Occipital lobe (tissue), 2 donors: ENCODE data around the gene FAM118A. TPM values are rescaled to one million over a fixed set of nuclear protein-coding genes. Genes with fewer than 3 reads are reported as not detected.
A peak's percentile ranks its signal among the peaks of the same experiment; 100 is the strongest.
"Not testable (repeated sequence)": the region's sequence is repeated elsewhere in the genome, so short reads cannot be mapped to it uniquely, and the experiment has no call there.

Source experiments
- DNase-seq: peaks from one replicate; lab custom pipeline; 2025; lab: John Stamatoyannopoulos, UW
- total RNA-seq: library from RNA; depleted of rRNA; stranded (reverse); fragments of >200 nt; gene quantifications from one replicate; pipeline ENCODE4 v1.2.3, GENCODE V29; 2014

FAM118A gene
- total RNA-seq: 6.2 TPM

DNA sequence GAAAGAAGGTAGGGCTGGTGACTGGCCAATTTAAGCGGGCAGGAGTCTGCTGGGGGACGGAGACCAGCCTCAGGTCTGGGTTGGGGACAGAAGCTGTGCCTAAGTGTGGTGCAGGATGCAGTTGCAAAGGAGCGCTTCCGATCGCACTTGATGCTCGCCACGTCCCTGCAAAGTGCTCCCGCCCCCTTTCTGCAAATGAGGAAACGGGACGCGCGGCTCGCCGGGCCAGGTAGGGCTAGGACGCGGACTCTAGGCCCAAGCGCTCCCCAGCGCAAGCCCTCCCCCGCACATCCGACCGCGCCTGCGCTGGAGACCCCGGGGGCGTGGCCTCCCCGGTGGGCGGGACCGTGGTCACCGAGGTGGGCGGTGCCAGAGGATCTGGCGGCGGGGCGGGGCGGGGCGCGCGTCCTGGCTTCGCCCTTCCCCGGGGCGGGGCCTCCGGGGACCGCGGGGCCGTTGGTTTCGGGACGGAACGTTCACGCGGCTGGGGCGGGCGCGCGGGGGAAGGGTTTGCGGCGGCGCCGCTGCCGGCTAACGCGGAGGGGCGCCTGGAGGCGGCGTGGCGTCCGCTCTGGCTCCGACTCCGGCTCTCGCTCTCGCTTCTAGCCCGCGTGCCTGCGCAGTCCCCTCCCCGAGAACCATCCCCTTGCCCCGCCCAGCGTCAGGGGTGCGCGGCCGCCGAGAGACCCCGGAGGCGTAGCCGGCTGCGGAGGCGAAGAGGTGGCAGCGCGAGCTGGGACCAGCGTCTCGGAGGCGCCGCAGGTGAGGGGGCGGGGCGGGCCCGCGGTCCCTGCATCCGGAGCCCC lies at the start of gene FAM118A:
Gene FAM118A, plus strand, starts transcription at position 513 of the 806 bp plus-strand sequence. CDS start 12,446 bp downstream, outside the sequence.
- peak; percentile 96 for DNase-seq

DNA sequence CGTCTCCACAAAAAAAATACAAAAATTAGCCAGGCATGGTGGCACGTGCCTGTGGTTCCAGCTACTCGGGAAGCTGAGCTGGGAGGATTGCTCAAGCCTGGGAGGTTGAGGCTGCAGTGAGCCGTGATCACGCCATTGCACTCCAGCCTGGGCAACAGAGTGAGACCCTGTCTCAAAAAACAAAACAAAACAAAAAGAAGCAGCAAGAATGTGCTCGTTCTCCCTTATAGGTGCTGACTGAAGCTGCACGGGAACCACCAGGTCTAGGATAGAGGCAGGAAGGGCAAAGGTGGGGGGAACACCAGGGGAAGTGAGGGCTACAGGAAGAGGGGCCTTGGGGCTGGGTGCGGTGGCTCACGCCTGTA lies 49.4 kb upstream of the FAM118A start:
- not testable (repeated sequence) for DNase-seq

DNA sequence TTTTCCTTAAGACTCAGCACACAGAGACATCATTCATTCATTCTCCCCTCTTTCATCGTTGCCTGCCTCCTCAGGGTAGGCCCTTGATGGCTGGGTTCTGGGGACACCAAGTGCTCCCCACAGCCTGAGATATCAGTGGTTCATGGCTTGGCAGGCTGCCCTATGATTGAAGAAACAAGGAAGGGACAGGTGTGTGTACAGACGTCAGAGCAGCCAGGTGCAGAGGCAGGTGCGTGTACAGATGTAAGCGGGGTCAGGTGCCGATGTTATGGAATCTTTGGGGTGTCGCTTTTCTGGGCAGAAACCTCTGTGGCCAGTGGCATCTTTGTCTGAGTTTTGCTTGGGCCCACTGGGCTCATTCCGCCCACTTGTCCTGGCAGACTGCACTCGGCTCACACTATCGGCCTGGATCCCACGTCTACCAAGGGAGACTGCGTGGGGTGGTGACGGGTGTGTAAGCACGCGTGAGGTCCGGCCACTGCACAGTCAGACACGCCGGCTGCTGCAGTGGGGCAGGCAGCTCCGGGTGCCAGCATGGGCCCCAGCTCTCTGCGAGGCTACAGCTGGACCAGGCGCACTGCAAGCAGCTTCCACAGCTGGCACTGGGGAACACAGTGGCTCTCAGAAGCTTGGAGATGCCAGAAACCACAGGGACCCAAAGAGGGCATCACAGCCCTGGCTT lies 48.2 kb upstream of the FAM118A start:
- DNase-seq: no peak

DNA sequence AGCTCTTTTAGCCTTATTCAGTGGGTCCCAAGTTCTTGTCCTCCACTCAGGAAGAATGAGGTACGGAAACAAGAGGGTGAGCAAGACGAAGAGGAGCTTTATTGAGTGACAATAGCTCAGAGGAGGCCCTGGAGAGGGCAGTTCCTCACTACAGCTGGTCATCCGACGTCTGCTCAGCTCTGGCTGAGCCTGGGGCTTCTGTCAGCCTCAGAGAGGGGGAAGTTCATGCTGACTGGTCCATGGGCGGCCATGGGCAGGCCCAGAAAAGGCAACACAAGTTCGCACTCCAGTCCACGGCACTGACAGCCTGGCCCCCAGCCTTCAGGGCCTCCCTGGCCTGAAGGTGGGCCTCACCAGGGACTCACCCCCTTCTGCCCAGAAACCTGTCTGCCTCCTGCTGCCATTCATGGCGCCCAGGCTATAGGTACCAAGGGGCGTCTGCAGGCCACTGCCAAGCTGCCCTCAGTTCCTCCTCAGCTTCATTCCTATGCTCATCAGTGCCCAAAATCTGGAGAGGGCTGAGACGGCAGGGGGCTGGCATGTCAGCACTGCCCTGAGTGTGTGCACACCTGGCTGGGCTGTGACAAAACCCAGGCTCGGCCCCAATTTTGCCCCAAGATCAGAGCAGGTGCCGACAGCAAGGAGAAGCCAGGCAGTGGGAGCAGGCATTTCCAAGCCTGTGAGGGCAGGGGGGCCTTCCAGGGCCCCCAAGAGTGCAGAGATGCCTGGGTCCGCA lies 47.4 kb upstream of the FAM118A start:
- no peak for DNase-seq

DNA sequence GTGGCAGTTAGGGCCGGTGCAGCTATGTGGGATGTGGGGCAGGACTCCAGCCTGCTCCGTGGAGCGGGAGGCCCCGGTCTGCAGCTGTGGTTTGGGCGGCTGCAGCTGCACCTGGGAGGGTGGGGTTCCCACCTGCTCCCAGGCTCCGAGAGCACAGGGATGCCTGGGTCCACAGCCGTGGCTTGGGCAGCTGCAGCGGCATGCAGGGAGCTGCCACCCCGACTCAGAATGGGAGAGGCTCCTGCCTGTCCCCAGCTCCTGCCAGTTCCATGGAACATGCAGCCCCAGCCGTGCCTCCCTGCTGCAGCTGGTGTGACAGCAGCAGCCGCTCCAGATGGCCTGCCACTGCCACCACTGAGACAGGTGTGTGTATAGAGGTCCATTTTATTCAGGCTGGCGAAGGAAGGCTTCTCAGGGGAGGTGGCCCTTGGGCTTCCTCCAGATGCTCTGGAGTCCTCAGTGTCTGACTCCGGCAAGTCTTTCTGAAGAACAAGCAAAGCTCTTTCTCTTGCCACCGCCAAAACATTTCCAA lies 46.7 kb upstream of the FAM118A start:
- DNase-seq: no peak

DNA sequence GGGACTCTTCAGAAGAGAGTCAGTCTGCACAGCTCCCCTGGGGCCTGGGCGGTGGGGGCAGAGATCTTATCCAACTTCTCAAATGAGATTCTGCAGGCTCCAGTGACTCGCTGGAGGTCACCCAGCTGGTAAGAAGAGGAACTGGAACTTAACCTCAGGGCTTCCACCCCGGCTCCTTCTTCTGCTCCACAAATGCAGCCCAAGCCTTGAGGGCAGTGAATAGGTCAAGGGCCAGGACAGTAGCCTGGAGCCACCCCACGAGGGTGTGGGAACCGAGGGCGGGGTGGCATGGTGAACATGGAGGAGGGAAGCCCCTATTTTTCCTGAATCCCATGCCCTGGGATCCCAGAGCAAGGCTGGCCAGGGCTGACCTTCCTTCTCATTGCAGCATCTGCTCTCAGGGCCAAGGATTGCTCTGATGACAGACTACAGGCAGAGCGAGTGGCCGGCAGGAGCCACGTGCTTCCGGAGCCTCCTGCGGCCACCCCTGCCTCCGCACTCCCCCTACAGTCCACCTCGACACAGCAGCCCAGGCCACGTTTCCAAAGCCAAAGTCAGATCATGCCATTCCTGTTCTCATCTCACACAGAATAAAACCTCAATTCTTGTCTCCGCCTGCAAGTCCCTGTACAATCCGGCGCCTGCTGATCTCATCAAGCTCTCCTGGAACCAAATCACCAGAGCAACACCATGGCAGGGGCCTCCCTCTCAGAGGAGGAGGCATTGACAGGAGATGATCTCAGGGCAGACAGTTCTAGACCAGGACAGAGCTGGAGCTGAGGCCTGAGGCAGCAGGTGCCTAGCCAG lies 46.1 kb upstream of the FAM118A start:
- DNase-seq: no peak

DNA sequence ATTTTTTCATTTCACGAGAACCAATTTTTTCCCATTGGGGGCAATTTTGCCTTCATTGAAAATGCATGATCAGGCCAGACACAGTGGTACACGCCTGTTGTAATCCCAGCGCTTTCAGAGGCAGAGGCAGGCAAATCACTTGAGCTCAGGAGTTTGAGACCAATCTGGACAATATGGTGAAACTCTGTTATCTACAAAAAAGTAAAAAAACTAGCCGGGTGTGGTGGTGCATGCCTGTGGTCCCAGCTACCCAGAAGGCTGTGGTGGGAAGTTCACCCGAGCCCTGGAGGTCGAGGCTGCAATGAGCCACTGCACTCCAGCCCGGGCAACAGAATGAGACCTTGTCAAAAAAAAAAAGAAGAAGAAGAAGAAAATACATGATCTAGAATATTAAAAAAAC lies 44.2 kb upstream of the FAM118A start:
- no peak for DNase-seq

DNA sequence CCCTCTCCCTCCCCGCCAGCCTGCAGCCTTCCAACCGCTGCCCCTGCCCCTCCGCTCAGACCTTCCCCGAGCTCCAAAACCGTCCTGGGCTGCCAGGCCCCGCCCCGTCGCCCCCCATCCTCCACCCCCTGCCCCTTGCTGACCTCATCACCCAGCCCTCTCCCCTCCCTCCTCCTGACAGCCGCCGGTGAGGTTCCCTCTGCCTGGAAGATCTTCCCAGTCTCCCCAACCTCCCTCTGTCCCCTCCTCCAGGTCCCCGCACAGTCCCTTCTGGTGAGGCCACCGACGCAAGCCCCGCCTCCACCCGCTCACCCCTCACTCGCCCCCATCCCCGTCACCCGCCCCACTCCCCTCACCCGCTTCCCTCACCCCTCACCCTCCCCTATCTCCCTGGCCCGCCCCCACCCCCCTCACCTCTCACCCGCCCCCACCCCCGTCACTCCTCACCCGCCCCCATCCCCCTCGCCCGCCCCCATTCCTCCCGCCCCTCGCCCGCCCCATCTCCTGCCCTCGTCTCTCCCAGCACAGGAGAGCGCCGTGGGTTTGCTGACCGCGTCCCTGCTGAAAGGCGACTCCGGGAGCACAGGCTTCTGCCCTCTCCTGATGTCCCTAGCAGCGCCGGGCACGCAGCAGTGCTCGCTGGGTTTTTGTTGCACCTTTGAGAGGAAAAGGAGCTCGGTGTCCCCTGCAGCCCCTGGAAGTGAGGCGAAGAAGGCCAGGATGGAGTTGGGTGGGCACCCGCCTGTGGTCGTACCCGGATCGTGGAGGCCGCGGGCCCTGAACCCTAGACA lies 41.4 kb upstream of the FAM118A start:
- DNase-seq: no peak

DNA sequence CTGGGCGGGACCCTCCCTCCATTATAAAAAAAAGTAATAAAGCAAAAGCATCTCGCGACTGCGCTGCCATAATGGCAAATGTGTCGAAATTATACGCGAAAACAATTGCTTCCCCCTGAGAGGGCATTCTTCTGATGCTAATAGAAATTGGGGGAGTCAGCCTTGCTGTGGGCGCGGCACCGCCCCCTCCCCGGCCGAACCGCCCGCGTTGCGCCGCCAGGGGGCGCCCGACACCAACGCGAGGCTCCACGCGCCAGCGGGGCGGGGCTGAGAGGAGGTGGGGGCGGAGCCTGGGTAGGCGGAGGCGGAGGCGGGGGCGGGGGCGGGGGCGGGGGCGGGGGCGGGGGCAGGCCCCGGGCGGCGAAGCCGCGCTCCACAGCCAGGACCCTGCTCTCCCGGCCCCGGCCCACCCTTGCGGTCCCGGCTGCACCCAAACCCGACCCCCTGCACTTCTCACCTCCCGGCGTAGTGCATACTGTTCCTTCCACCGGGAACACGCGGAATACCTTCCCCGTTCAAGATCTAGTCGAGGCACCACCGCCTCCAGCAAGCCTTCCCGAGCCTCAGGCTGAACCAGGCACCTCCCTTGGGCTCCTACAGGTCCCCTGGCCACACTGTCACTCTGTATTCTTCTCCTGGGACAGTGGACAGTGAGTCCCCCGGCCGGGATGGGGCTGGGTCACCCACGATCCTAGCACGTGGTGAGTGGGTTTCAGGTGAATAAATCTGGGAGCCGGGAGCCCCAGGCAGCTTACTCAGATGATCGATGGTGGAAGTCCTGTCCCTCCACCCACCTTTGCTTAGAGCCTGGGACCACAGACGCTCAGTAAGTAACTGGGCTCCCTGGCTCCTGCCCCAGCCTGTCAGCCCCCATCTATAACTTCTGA lies 40.5 kb upstream of the FAM118A start:
- DNase-seq: peak; percentile 70

DNA sequence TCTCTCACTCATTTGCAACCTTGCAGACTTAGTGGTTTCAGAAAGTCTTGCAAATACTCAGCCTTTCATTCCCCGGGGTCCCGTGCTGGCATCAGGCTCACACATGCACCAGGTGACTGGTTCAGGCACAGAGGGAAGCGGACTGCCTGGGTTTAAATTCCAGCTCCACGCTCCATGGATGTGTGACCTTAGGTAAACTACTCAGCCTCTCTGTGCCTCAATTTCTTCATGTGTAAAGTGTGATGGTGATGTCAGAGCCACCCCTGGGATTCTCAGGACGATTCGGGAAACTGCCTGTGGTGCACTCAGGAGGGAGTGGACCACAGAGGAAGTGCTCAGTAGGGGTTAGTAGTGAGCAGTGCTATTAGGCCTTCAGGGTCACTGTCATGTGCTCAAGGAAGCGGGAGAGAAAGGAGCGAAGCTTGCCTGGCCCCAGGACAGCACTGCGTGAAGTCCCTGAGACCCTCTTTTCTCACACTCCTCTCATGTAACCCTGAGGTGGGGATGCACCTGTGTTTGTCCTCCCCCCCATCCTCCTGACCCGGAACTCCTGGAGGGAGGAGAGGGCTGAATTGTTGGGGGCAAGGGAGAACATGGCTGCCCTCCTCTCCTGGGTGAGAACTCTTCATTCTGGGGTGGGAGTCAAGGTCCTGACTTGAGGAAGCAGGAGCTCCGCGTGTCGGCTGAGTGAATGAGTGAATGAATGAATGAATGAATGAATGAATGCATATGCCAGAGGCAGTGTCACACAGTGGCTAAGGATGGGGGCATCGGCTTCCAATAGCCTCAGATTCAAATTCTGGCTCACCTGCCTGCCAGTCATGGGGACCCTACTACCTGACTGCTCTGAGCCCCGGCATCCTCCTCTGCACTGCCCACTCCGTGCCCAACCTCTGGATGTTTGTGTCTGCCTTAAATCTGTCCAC lies 39.4 kb upstream of the FAM118A start:
- no peak for DNase-seq

DNA sequence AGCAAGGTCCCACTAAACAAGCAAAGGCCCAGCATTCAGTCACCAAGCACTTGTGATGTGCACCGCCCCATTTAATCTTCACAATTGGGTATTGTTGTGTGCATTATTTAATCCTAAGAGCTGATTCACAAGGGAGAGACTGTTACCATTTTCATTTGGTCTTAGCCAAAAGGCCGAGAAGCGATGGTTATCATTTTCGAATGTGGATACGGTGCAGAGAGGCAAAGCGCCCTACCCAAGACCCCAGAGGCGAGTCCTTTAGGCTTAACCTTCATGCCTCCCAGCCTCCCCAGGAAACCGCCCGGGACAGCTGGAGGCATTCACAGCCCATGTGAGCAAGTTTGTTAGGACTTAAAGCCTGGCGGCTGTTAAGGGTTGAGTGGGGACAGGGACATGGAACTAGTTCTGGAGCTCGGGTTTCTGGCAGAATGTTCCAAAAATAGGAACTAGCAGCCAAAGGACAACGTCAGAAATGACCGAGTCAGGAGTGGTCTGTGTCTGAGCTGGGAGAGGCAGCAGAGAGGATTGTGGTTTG lies 38.0 kb upstream of the FAM118A start:
- no peak for DNase-seq

DNA sequence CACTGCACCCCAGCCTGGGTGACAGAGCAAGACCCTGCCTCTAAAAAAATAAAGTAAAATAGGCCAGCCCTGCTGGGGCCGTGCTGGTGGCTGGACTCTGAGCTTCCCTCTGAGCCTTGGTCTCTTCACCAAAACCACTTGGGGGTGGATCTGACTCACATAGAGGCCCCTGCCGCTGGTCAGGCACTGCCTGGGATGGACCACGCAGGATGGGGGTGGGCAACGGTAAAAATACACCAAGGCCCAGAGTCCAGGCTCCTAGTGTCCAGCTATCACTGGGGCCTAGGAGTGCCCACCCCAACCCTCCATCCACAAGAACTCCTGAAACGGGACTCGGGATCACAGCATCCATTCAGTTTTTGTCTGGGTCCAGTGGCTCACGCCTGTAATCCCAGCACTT lies 37.2 kb upstream of the FAM118A start:
- DNase-seq: no peak

DNA sequence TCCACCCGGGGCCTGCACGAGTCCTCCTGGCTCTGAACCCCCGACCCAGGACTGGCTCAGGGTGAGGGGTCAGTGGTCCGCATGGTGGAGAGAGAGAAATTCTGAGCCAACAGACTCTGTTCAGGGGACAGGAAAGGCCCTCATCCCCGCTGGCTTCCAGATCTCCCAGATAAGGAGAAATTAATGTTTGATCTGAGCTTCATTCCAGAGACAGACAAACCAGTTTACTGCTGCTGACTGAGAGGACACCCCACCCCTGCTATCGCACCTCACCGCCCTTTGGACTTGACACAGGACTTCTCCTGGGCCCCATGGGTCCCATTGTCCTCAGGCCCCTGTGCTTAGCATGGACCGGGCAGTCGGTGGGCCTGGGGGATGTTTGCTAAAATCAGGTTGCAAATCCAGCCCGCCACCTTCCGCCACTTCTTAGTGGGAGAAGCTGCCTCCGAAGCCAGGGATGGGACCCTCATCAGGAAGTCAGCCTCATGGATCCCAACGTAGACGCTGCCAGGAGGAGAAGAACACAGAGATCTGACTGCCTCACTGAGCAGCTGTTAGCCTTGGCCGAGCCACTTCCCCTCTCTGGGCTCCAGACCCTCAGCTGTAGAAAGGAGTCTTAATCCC lies 36.2 kb upstream of the FAM118A start:
- DNase-seq: no peak

DNA sequence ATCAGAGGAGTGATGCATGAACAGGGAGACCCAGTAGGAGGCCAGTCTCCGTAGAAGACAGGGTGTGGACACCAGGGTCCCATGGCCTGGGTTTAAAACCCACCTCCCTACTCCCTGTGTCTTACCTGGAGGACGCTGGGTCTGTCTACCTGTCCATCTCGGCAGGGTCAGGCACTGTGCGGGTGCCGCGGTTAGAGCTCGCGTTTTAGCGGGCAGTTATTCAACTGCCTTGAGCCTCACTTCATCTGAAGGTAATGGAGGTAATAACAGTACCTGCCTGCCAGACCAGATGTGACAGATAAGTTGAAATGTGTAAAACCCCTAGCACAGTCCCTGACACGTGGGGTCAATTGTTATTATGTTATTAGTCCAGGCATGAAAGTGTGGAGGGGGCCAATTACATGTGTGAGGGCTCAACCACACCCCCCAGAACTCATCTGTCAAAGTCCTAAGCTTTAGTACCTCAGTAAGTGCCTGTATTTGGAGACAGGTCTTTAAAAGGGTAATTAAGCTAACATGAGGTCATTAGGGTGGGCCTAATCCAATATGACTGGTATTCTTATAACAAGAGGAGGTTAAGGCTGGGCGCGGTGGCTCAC lies 33.1 kb upstream of the FAM118A start:
- no peak for DNase-seq

DNA sequence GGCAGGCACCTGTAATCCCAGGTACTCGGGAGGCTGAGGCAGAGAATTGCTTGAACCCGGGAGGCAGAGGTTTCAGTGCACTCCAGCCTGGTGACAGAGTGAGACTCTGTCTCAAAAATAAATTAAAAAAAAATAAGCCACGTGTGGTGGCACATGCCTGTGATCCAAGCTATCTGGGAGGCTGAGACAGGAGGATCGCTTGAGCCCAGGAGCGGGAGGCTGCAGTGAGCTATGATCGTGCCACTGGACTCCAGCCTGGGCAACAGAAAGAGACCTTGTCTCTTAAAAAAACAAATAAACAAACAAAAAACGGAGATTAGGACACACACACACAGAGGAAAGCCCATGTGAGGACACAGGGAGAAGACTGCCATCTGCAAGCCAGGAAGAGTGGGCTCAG lies 32.0 kb upstream of the FAM118A start:
- DNase-seq: not testable (repeated sequence)

DNA sequence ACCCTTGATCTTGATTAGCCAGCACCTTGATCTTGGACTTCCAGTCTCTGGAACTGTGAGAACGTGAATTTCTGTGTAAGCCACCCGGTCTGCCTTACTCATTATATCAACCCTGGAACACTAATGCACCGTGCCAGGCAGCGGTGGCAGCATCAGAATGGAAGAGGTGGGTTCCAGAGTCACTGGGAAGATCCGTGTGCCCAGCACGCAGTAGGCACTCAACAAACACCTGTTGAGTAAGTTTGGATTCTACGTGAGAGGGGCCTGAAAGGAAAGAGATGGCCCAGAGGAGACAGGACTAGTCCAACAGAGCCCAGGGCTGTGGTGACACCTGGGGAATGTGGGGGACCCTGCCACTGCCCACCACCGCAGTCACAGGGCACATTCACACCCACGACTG lies 31.6 kb upstream of the FAM118A start:
- no peak for DNase-seq

DNA sequence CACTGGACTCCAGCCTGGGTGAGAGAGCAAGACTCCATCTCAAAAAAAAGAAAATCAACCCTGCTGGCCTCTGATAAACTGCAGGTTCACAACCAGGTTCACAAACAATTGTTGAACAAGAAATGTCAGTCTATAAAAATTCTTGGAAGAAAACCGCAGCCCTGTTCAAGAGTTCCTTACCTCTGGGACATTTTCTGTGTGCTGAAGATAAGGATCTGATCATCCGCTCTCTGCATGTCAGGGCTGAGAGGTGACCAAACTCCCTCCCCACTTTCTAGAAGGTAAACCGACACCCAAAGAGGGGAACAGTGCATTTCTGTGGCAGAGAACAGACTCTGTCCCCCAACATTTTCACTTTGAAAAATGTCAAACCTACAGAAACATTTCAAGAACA lies 29.1 kb upstream of the FAM118A start:
- no peak for DNase-seq
